ENCODE data around the gene RDM1.

RDM1 gene

DNA sequence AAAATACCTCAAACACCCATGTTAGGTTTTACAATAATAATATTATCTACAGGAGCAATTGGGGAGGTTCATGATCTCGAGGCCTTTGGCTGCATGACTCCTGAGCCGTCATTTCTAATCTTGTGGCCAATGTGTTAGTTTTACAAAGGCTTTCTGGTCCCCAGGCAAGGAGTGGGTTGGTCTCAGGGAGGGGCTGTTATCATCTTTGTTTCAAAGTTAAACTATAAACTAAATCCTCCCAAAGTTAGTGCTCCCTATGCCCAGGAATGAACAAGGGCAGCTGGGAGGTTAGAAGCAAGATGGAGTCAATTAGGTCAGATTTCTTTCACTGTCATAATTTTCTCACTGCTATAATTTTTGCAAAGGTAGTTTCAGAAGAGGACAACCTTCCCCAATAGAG, 41.3 kb downstream of the RDM1 start:
- ChIA-PET CTCF (no interaction called here), POLR2A (interaction anchor here (1.4 kb wide), 1 partner anchor 41 kb away, joined by 4 read pairs; the partner anchor contains the start of gene RDM1)
- no peak for TF ChIP-seq ARNT (IDR thresholded peaks at IDR 0.05)
- TF ChIP-seq FOXM1 (IDR thresholded peaks at IDR 0.05; ENCODE audit: borderline replicate concordance) = no peak
- no peak for TF ChIP-seq SP1 (IDR thresholded peaks at IDR 0.05)
- no peak for TF ChIP-seq HDGF (IDR thresholded peaks at IDR 0.05; ENCODE audit: borderline replicate concordance)
- no peak for TF ChIP-seq L3MBTL2 (conservative IDR thresholded peaks at IDR 0.05)
- no peak for TF ChIP-seq SUZ12 (IDR thresholded peaks at IDR 0.05)
- no peak for TF ChIP-seq FOXK2 (IDR thresholded peaks at IDR 0.05)
- no peak for TF ChIP-seq PKNOX1 (IDR thresholded peaks at IDR 0.05)
- no peak for TF ChIP-seq NFRKB (IDR thresholded peaks at IDR 0.05)
- TF ChIP-seq CTBP1 (IDR thresholded peaks at IDR 0.05; ENCODE audit: borderline replicate concordance) = no peak
- TF ChIP-seq ELF4 (IDR thresholded peaks at IDR 0.05) = no peak
- no peak for TF ChIP-seq BHLHE40 (IDR thresholded peaks at IDR 0.05; ENCODE audit: borderline replicate concordance)
- no peak for TF ChIP-seq LEF1 (IDR thresholded peaks at IDR 0.05; ENCODE audit: borderline replicate concordance)
- no peak for TF ChIP-seq FOXA1 (IDR thresholded peaks at IDR 0.05)
- TF ChIP-seq TARDBP (IDR thresholded peaks at IDR 0.05) = no peak
- TF ChIP-seq ZNF384 (IDR thresholded peaks at IDR 0.05) = no peak
- no peak for DNase-seq (ENCODE audit: extremely low spot score)

DNA sequence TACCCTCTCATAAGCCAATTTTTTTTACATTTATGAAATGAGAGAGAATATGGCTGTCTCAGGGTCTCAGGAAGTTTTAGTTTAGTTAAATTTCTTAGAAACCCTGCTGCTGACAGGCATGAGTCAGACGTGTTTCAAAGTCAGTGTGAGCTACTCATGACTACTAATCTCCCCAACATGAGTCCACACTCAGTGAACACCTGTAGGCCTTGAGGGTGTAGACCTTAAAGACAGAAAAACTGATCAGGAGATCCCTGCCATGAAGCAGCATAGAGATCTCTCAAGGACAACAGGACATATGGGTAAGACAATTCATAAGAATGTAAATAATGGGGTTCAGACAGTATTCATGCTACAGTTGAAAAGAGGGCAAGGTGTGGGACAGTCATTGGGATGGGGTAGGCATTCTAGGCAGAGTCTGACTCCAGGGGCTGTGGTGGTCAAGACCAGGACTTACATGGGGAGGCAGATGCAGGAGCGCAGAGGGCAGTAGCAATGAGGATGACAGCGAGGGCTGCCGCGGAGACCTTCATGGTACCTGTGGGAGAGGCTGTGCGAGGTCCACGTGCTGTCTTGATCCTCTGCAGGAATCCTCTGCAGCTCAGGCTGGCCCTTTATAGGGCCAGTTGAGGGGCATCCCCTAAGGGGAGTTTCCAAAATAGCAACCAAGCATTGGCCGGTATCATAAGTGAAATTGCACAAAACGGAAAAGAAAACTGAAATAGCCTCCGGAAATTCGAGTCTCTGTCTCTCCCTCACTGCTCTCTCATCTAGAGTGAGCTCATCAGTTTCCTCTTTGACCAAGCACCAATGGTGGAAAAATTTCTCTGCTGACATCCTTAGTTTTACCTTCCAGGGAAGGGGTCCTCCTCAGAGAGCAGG, 50.6 kb downstream of the RDM1 start, which contains the start of gene CCL5:
CCL5 (minus strand) TSS at position 588 of the 882 bp plus-strand sequence.
- DNase-seq (ENCODE audit: extremely low spot score) = no peak
- CTCF ChIA-PET = no interaction called here

GRCh38 chr17:35878361-35878760, 52.2 kb downstream of the RDM1 start:
- TF ChIP-seq HDGF (IDR thresholded peaks at IDR 0.05; ENCODE audit: borderline replicate concordance) (no peak), CTBP1 (IDR thresholded peaks at IDR 0.05; ENCODE audit: borderline replicate concordance) (no peak)
- CTCF ChIA-PET = no interaction called here
- POLR2A ChIA-PET = interaction anchor here (1.5 kb wide), 1 partner anchor 69 kb away, joined by 3 read pairs; the partner anchor contains the start of gene TAF15
- no peak for DNase-seq (ENCODE audit: extremely low spot score)

More for the DNA sequence above, 50.6 kb downstream of the RDM1 start, which contains the start of gene CCL5:
- POLR2A ChIA-PET = interaction anchor here (0.8 kb wide), 1 partner anchor 10 kb away, joined by 3 read pairs; no protein-coding TSS in a partner anchor
- TF ChIP-seq ZNF384 (IDR thresholded peaks at IDR 0.05) (no peak), FOXM1 (IDR thresholded peaks at IDR 0.05; ENCODE audit: borderline replicate concordance) (no peak), BHLHE40 (IDR thresholded peaks at IDR 0.05; ENCODE audit: borderline replicate concordance) (no peak), TARDBP (IDR thresholded peaks at IDR 0.05) (no peak), HDGF (IDR thresholded peaks at IDR 0.05; ENCODE audit: borderline replicate concordance) (no peak), CTBP1 (IDR thresholded peaks at IDR 0.05; ENCODE audit: borderline replicate concordance) (no peak), L3MBTL2 (conservative IDR thresholded peaks at IDR 0.05) (no peak), NFRKB (IDR thresholded peaks at IDR 0.05) (no peak), FOXK2 (IDR thresholded peaks at IDR 0.05) (no peak), ELF4 (IDR thresholded peaks at IDR 0.05) (no peak), SUZ12 (IDR thresholded peaks at IDR 0.05) (no peak)

DNA sequence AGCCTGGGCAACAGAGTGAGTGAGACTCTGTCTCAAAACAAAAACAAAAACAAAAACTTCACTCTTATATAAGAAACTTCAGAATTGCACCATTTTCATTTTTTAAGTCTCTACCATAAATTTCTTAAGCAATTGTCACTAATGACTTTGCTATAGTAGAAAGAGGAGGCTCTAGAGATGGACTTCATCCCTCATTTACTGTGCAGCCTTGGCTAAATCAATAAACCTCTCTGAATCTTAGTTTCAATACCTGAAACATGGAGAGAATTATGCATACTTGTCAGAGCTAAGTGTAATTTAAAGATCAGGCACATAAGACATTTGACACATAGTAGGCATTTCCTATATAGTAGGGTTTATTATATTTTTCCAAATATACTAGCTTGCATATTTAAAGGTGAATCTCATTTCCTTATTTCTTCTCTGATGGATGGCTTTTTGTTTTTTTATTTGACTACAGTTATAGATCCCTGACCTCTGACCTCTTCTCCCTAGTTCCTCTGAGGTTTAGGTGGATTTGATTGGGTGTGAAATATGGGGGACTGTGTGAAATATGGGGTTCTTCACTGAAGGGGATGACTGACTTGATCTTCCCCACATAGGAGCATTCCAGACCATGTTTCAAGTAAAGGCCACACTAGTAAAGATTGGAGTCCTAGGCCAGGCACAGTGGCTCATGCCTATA, 53.1 kb downstream of the RDM1 start:
- TF ChIP-seq PKNOX1 (IDR thresholded peaks at IDR 0.05) (no peak), NFRKB (IDR thresholded peaks at IDR 0.05) (no peak), LEF1 (IDR thresholded peaks at IDR 0.05; ENCODE audit: borderline replicate concordance) (no peak), FOXM1 (IDR thresholded peaks at IDR 0.05; ENCODE audit: borderline replicate concordance) (no peak), SUZ12 (IDR thresholded peaks at IDR 0.05) (no peak), ARNT (IDR thresholded peaks at IDR 0.05) (no peak), ELF4 (IDR thresholded peaks at IDR 0.05) (no peak), ZNF384 (IDR thresholded peaks at IDR 0.05) (no peak), FOXA1 (IDR thresholded peaks at IDR 0.05) (no peak), BHLHE40 (IDR thresholded peaks at IDR 0.05; ENCODE audit: borderline replicate concordance) (no peak), L3MBTL2 (conservative IDR thresholded peaks at IDR 0.05) (no peak), CTBP1 (IDR thresholded peaks at IDR 0.05; ENCODE audit: borderline replicate concordance) (no peak)
- CTCF ChIA-PET = no interaction called here
- POLR2A ChIA-PET = interaction anchor here (1.5 kb wide), 1 partner anchor 68 kb away, joined by 3 read pairs; the partner anchor contains the start of gene TAF15
- DNase-seq (ENCODE audit: extremely low spot score) = no peak

DNA sequence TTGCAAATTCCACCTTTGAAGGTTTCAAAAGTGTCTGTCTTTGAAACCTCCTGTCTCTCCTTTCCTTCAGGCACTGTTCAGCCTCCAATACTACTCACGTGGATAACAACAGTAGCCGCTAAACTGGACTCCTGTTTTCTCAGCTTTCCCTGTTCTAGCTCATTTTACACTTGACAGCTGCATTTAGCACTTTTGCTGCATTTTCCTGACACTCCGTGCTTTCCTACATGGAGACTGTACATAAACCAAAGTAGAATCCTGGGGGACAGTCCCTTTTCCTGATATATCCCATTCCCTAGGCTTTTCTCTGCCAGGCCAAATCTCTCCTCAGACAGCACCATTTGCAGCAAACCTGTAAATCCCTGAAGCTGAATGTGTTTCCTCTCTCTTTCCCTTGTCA, 54.0 kb downstream of the RDM1 start:
- no peak for TF ChIP-seq FOXM1 (IDR thresholded peaks at IDR 0.05; ENCODE audit: borderline replicate concordance)
- TF ChIP-seq HDGF (IDR thresholded peaks at IDR 0.05; ENCODE audit: borderline replicate concordance) = no peak
- TF ChIP-seq SUZ12 (IDR thresholded peaks at IDR 0.05) = no peak
- no peak for TF ChIP-seq ZNF384 (IDR thresholded peaks at IDR 0.05)
- no peak for TF ChIP-seq NFRKB (IDR thresholded peaks at IDR 0.05)
- DNase-seq (ENCODE audit: extremely low spot score) = no peak
- POLR2A ChIA-PET = interaction anchor here (1.0 kb wide), 1 partner anchor 67 kb away, joined by 3 read pairs; the partner anchor contains the start of gene TAF15
- CTCF ChIA-PET = interaction anchor here (0.9 kb wide), 1 partner anchor 31 kb away, joined by 3 read pairs; no protein-coding TSS in a partner anchor

DNA sequence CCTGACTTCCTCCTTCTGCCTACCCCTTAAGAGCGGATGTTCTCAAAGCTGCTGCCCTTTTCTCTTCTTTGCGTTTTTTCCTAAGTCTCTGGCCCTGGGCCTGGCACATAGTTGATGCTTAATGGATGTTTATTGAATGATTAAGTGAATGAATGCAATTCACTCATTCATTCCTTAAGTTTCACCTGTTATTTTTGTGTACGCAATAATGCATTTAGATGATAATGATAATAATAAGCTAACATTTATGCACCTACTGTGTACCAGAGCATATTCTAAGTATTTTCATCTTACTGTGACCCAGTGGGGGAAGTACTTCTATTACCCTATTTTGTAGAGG, 54.8 kb downstream of the RDM1 start:
- no peak for DNase-seq (ENCODE audit: extremely low spot score)
- TF ChIP-seq LEF1 (IDR thresholded peaks at IDR 0.05; ENCODE audit: borderline replicate concordance) = no peak
- TF ChIP-seq ARNT (IDR thresholded peaks at IDR 0.05) = no peak
- no peak for TF ChIP-seq SP1 (IDR thresholded peaks at IDR 0.05)
- no peak for TF ChIP-seq ZNF384 (IDR thresholded peaks at IDR 0.05)
- no peak for TF ChIP-seq CTBP1 (IDR thresholded peaks at IDR 0.05; ENCODE audit: borderline replicate concordance)
- TF ChIP-seq L3MBTL2 (conservative IDR thresholded peaks at IDR 0.05) = no peak
- no peak for TF ChIP-seq FOXK2 (IDR thresholded peaks at IDR 0.05)
- TF ChIP-seq NFRKB (IDR thresholded peaks at IDR 0.05) = no peak
- no peak for TF ChIP-seq TARDBP (IDR thresholded peaks at IDR 0.05)
- CTCF ChIA-PET = interaction anchor here (0.9 kb wide), 1 partner anchor 32 kb away, joined by 3 read pairs; no protein-coding TSS in a partner anchor
- POLR2A ChIA-PET = interaction anchor here (1.0 kb wide), 1 partner anchor 67 kb away, joined by 3 read pairs; the partner anchor contains the start of gene TAF15
